Transverse colon (tissue), 4 donors: ENCODE results near the gene APOF.

Source experiments
- CTCF ChIP-seq, 5 experiments: fragments of 200-600 bp in 3 of 5; fragments of 450-650 bp in 2 of 5; sonication (generic) in 3 of 5; IDR thresholded peaks; 1 replicate in 2 of 5; 2 replicates in 3 of 5; pipeline ENCODE4 v1.5.1; 2016 to 2017; ENCODE audit warnings: antibody characterized with exemption in 5 of 5, inconsistent platforms in 3 of 5, mild to moderate bottlenecking in 2 of 5, moderate library complexity in 1 of 5
- POLR2A ChIP-seq: fragments of 450-650 bp; IDR thresholded peaks from one replicate; pipeline ENCODE4 v1.6.1; 2016; ENCODE audit warnings: antibody characterized with exemption, mild to moderate bottlenecking, moderate library complexity
- POLR2AphosphoS5 ChIP-seq, 3 donors: sonication (generic); formaldehyde crosslinking; IDR thresholded peaks; one replicate each; pipeline ENCODE4 v1.6.1; 2016; ENCODE audit warnings: antibody characterized with exemption in 3 of 3

GRCh38 chr12:56387152-56387736 is 24.6 kb upstream of the APOF start:
- TF ChIP-seq CTCF (IDR thresholded peaks at IDR 0.05) (no peak), POLR2AphosphoS5 (IDR thresholded peaks at IDR 0.05) (no peak), POLR2A (no peak)
